HEK293T (cell line): Measurements from ENCODE around the gene LASP1.

ENCODE experiments used
- CTCF ChIA-PET: fragments of 350-600 bp; formaldehyde crosslinking; extraction: SDS; loops from one replicate; lab custom pipeline; 2021; ENCODE audit warnings: antibody characterized with exemption, inconsistent platforms; lab: Yijun Ruan, JAX
- POLR2A ChIA-PET: fragments of 350-600 bp; formaldehyde crosslinking; extraction: SDS; loops from one replicate; lab custom pipeline; 2020; ENCODE audit warnings: antibody characterized with exemption, inconsistent platforms; lab: Yijun Ruan, JAX
- DNase-seq: peaks from one replicate; pipeline ENCODE4 v3.0.0; 2012; ENCODE audit warnings: mixed read lengths; ENCODE audit errors: extremely low spot score
- ARNT ChIP-seq: fragments of 450-650 bp; IDR thresholded peaks from 2 replicates; pipeline ENCODE4 v1.6.1; 2017; ENCODE audit warnings: mild to moderate bottlenecking
- BHLHE40 ChIP-seq: fragments of 450-650 bp; IDR thresholded peaks from 2 replicates; pipeline ENCODE4 v1.6.1; 2016; ENCODE audit warnings: mild to moderate bottlenecking, moderate library complexity, borderline replicate concordance
- CTBP1 ChIP-seq: fragments of 450-650 bp; IDR thresholded peaks from 2 replicates; pipeline ENCODE4 v1.6.1; 2016; ENCODE audit warnings: borderline replicate concordance
- ELF4 ChIP-seq: fragments of 450-650 bp; IDR thresholded peaks from 2 replicates; pipeline ENCODE4 v1.6.1; 2017; ENCODE audit warnings: antibody characterized with exemption
- FOXA1 ChIP-seq: fragments of 450-650 bp; IDR thresholded peaks from 2 replicates; pipeline ENCODE4 v1.6.1; 2016; ENCODE audit warnings: mild to moderate bottlenecking
- FOXK2 ChIP-seq: fragments of 450-650 bp; IDR thresholded peaks from 2 replicates; pipeline ENCODE4 v1.6.1; 2016; ENCODE audit warnings: mild to moderate bottlenecking
- FOXM1 ChIP-seq: fragments of 450-650 bp; IDR thresholded peaks from 2 replicates; pipeline ENCODE4 v1.6.1; 2017; ENCODE audit warnings: mild to moderate bottlenecking, borderline replicate concordance
- HDGF ChIP-seq: fragments of 450-650 bp; IDR thresholded peaks from 2 replicates; pipeline ENCODE4 v1.6.1; 2017; ENCODE audit warnings: antibody characterized with exemption, borderline replicate concordance
- L3MBTL2 ChIP-seq: fragments of 450-650 bp; conservative IDR thresholded peaks from 2 replicates; pipeline ENCODE4 v1.6.1; 2016; ENCODE audit warnings: mild to moderate bottlenecking
- LEF1 ChIP-seq: fragments of 450-650 bp; IDR thresholded peaks from 2 replicates; pipeline ENCODE4 v1.6.1; 2017; ENCODE audit warnings: mild to moderate bottlenecking, borderline replicate concordance
- NFRKB ChIP-seq: fragments of 450-650 bp; IDR thresholded peaks from 2 replicates; pipeline ENCODE4 v1.6.1; 2016; ENCODE audit warnings: mild to moderate bottlenecking, moderate library complexity
- SP1 ChIP-seq: fragments of 450-650 bp; IDR thresholded peaks from 2 replicates; pipeline ENCODE4 v1.6.1; 2017
- SUZ12 ChIP-seq: fragments of 450-650 bp; IDR thresholded peaks from 2 replicates; pipeline ENCODE4 v1.6.1; 2016; ENCODE audit warnings: mild to moderate bottlenecking
- ZNF384 ChIP-seq: fragments of 450-650 bp; IDR thresholded peaks from 2 replicates; pipeline ENCODE4 v1.6.1; 2016
- TF ChIP-seq, protein P1 (sequence below): fragments of 450-650 bp; IDR thresholded peaks from 2 replicates; pipeline ENCODE4 v1.6.1; 2016

The LASP1 gene

DNA sequence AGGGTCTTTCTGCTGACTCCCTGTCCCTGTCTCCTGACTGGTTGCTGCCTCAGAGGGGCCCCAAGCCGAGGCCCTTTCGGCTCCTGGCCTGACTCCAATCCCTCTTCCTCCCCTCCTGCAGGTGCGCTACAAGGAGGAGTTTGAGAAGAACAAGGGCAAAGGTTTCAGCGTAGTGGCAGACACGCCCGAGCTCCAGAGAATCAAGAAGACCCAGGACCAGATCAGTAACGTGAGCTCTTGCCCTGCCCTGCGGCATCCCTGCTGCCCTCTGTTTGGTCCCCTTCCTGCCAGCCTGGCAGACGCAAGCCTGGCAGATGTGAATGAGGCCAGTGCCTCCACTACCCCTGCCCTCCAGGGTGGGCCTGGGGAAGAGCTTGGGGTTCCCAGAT, 28.4 kb downstream of the LASP1 start:
- no peak for TF ChIP-seq BHLHE40
- TF ChIP-seq FOXA1, result no peak
- TF ChIP-seq SUZ12, result no peak
- no peak for TF ChIP-seq ZNF384
- CTCF ChIA-PET, result no interaction called here
- POLR2A ChIA-PET, result interaction anchor here (0.7 to 2.2 kb wide), 2 partner anchors 13 to 28 kb away, joined by 3 to 8 read pairs; partner anchors contain the start of gene LASP1
- DNase-seq, result no peak

DNA sequence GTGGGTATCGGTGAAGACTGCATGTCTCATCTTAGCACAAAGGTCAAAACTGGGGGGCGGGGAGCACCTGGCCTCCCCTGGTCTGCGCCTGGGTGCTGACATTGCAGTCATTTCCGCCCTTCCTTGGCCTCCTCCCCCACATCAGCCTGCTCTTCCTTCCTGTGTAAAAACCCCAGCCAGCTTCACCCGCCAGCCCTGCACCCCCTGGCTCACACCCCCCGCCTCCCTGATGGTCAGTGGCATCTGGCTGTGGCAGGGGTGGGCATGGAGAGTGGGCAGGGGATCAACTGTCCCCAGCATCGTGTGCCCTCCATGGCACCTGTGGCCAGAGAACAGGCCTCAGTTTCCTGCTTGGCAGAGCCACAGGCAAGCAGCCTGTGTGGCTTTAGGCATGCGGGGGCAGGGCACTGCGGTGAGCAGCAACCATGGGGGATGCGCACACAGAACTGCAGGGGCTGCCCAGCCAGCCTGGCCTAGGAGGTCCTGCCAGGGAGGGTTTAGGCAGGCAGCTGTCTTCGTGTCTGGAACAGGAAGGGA, 29.0 kb downstream of the LASP1 start:
- no peak for DNase-seq
- CTCF ChIA-PET, result no interaction called here
- POLR2A ChIA-PET, result interaction anchor here (2.2 kb wide), 1 partner anchor 29 kb away, joined by 8 read pairs; the partner anchor contains the start of gene LASP1
- TF ChIP-seq HDGF, result no peak
- no peak for TF ChIP-seq ARNT
- TF ChIP-seq BHLHE40, result no peak
- TF ChIP-seq SP1, result no peak

DNA sequence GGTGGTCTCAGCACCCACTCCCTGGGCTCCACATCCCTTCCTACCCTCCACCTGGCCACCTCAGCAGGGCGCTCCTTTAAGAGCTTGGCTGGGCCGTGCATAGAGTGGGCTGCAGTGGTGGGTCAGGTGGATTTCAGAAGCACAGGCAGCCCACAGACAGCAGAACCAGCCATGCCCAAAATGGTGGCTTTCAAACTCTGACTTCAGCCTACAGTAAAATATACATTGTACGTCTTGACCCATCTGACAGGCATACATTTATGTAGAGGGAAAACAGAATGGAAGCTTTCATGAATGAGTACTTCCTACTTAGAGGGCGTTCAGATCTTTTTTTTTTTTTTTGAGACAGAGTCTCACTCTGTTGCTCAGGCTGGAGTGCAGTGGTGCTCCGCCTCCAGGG, 29.6 kb downstream of the LASP1 start:
- no peak for DNase-seq
- TF ChIP-seq FOXK2 (no peak), ARNT (no peak)
- ChIA-PET CTCF (no interaction called here), POLR2A (no interaction called here)

DNA sequence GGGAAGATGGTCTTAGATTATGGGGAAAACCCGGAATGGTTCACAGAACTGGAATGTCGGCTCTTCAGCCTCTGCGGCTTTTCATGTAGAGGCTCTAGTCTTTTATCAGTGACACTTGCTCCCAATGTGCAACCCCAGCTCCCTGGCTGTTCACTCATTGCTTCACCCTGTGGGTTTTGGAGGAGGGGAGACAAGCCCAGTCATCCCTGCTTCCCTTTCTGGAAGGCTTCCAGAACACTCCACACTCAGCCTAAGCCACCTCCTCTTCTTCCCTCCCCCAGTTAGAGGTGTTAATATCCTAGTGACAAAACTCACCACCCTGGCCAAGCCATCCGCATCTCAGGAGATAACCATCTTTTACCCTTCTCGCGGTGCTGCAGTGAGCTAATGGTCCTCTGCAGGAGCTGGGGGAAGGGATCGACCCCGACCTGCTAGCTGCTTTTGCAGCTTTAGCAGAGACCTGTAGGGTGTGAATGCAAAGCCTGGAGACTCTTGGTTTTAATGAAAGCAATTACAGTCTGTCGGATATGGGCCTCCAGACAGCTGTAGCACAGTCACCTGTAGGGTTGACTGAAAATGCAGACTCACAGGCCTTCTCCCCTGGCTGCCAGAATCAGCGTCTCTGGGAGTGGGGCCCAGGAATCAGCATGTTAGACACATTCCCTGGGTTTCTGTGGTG, 31.3 kb downstream of the LASP1 start:
- POLR2A ChIA-PET, result interaction anchor here (1.1 to 1.5 kb wide), 2 partner anchors 30 to 32 kb away, joined by 4 to 5 read pairs; partner anchors contain the start of gene LASP1
- DNase-seq, result no peak
- TF ChIP-seq NFRKB (no peak), CTBP1 (no peak), ARNT (no peak), SP1 (no peak), FOXK2 (no peak), FOXA1 (no peak), ZNF384 (no peak)
- TF ChIP-seq, protein P1, sequence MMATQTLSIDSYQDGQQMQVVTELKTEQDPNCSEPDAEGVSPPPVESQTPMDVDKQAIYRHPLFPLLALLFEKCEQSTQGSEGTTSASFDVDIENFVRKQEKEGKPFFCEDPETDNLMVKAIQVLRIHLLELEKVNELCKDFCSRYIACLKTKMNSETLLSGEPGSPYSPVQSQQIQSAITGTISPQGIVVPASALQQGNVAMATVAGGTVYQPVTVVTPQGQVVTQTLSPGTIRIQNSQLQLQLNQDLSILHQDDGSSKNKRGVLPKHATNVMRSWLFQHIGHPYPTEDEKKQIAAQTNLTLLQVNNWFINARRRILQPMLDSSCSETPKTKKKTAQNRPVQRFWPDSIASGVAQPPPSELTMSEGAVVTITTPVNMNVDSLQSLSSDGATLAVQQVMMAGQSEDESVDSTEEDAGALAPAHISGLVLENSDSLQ, result no peak
- CTCF ChIA-PET, result no interaction called here

DNA sequence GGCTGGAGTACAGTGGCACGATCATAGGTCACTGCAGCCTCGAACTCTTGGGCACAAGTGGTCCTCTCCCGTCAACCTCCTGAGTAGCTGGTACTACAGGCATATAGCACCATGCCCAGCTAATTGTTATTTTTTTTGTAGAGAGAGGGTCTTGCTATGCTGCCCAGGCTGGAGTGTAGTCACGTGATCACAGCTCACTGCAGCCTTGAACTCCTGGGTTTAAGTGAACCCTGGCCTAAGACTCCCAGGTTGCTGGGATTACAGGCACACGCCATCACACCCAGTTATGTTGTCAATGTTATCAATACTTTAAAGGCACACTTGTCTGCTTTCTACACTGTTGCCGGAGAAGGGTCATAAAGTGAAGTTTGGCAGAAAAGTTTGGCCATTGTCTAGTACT, 33.5 kb downstream of the LASP1 start:
- no peak for DNase-seq
- ChIA-PET POLR2A (no interaction called here), CTCF (no interaction called here)
- TF ChIP-seq FOXM1 (no peak), CTBP1 (no peak)

DNA sequence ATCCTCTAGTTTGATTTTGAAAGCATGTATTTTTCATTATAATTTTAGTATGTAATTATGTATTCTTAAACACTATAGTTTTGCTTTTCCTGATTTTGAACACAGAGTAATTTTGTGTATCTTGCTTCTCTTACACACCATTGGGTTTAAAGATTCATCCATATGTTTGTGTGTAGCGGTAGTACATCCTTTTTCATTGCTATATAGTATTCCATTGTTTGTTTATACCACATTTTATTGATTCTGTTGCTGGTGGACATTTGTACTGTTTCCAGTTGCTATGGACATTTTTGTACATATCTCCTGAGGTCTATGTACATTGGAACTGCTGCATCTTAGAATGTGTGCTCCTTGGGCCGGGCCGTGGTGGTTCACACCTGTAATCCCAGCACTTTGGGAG, 35.0 kb downstream of the LASP1 start:
- POLR2A ChIA-PET, result no interaction called here
- DNase-seq, result no peak
- TF ChIP-seq SUZ12, result no peak
- TF ChIP-seq ELF4, result no peak
- no peak for TF ChIP-seq FOXM1
- TF ChIP-seq LEF1, result no peak
- TF ChIP-seq NFRKB, result no peak
- no peak for TF ChIP-seq L3MBTL2
- TF ChIP-seq SP1, result no peak
- TF ChIP-seq, protein P1, result no peak
- CTCF ChIA-PET, result interaction anchor here (0.6 kb wide), 1 partner anchor 12 kb away, joined by 3 read pairs; no protein-coding TSS in a partner anchor

DNA sequence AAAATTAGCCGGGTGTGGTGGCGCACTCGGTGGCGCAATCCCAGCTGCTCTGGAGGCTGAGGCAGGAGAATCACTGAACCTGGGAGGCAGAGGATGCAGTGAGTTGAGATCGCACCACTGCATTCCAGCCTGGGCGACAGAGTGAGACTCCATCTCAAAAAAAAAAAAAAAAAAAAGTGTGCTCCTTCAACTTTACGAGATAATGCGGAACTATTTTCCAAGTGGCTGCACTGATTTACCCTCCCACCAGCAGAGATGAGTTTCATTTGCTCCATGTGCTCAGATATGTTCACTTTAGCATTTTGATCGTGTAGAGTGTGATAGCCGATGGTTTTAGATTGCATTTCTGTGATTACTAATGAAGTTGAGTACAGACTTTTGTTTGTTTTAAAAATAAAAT, 35.5 kb downstream of the LASP1 start:
- ChIA-PET POLR2A (no interaction called here), CTCF (no interaction called here)
- TF ChIP-seq LEF1, result no peak
- no peak for TF ChIP-seq L3MBTL2
- TF ChIP-seq ZNF384, result peak; percentile 59
- no peak for DNase-seq

DNA sequence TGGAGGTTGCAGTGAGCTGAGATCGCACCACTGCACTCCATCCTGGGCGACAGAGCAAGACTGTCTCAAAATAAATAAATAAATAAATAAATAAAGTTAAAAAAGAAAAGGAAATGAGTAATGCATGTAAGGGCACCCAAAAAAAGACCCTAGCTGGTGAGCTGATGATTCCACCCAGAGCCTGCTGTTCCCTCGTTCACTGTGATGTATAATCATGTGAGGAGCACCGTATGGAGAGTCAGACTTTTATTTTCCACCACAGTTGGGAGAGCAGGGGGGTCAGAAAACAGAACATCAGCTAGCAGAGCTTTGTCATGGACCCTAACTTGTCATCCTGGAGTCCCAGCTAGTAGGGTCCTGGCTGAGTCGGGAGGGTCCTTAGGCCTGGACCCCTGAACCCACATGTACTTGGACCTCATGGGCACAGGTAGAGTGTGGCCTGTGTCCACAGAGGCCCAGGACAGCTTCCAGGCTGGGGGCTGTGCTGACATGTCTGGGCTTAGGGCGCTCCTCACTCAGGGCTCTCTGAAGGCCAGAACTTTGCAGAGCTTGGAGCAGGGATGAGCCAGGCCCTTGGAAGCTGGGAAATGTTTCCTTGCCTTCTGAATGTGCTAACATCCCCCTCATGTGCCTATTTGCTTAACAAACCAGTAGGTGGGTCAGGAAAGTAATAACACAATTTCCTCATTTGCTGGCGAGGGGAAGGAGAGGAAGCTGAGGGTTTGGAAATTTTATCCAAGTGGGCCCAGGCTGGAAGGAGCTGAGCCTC, 36.8 kb downstream of the LASP1 start:
- ChIA-PET POLR2A (no interaction called here), CTCF (no interaction called here)
- no peak for TF ChIP-seq BHLHE40
- TF ChIP-seq FOXA1, result no peak
- no peak for TF ChIP-seq SP1
- no peak for TF ChIP-seq ZNF384
- TF ChIP-seq, protein P1, result no peak
- no peak for TF ChIP-seq CTBP1
- TF ChIP-seq ELF4, result no peak
- no peak for TF ChIP-seq L3MBTL2
- no peak for TF ChIP-seq NFRKB
- TF ChIP-seq FOXK2, result no peak
- TF ChIP-seq HDGF, result no peak
- no peak for DNase-seq
